ENCODE results near the gene SNX6.
"Not testable (repeated sequence)": the region's sequence is repeated elsewhere in the genome, so short reads cannot be mapped to it uniquely, and the experiment has no call there.

The SNX6 gene

DNA sequence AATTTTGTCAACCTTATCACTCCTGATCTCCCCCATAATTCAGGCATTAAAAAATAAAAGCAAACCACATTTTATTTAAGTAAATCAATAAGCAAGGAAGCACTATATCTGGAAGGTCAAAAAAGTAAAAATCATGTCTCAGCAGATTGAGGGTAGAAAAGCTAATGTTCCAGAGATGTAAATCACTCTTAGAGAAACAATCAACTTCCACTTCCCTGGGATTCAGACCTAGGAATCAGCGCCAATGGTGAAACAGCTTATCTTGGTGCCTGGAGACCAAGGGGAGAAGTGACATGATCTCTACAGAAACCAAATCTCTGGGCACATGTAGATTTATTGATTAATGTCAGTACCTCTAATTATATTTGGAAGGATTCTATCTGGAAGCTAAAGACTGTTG lies 10.9 kb upstream of the SNX6 start:
- H3K4me2 ChIP-seq (ENCODE audit: low read length): no peak overlapping the region

GRCh38 chr14:34634360-34634771 lies 4.4 kb upstream of the SNX6 start:
- not testable (repeated sequence) for H2AFZ ChIP-seq (ENCODE audit: low read length); H3K27ac ChIP-seq (ENCODE audit: low read depth, low read length, poor library complexity, severe bottlenecking); H3K4me2 ChIP-seq (ENCODE audit: low read length)

More for the DNA sequence above, 10.9 kb upstream of the SNX6 start:
- H3K27ac ChIP-seq (ENCODE audit: low read depth, low read length, poor library complexity, severe bottlenecking): no peak overlapping the region
- no peaks in the 10 kb centered on the region for H3K9me2 ChIP-seq (ENCODE audit: low read depth, low read length)
- H3K79me2 ChIP-seq (ENCODE audit: insufficient read depth, low read length): no peaks in the 10 kb centered on the region
- no peak overlapping the region for H3K4me3 ChIP-seq (ENCODE audit: low read depth, low read length, poor library complexity, severe bottlenecking)
- H3K36me3 ChIP-seq (ENCODE audit: insufficient read depth, low read length): no peaks in the 10 kb centered on the region
- H4K20me1 ChIP-seq (ENCODE audit: insufficient read depth, low read length): no peaks in the 10 kb centered on the region
- H3F3A ChIP-seq (ENCODE audit: insufficient read depth, low read length): no peaks in the 10 kb centered on the region
- no peaks in the 10 kb centered on the region for H3K9me3 ChIP-seq (ENCODE audit: low read length)
- no peak overlapping the region for H2AFZ ChIP-seq (ENCODE audit: low read length)
- H3K27me3 ChIP-seq (ENCODE audit: insufficient read depth, low read length): no peaks in the 10 kb centered on the region
- no peaks in the 10 kb centered on the region for H3K4me1 ChIP-seq (ENCODE audit: insufficient read depth, low read length, severe bottlenecking)
- H3K9ac ChIP-seq (ENCODE audit: low read length): no peak overlapping the region
- no peak for TF ChIP-seq CTCF (IDR thresholded peaks at IDR 0.05; ENCODE audit: low read length)
- TF ChIP-seq EZH2 (IDR thresholded peaks at IDR 0.05; ENCODE audit: borderline replicate concordance, low read length): no peak

DNA sequence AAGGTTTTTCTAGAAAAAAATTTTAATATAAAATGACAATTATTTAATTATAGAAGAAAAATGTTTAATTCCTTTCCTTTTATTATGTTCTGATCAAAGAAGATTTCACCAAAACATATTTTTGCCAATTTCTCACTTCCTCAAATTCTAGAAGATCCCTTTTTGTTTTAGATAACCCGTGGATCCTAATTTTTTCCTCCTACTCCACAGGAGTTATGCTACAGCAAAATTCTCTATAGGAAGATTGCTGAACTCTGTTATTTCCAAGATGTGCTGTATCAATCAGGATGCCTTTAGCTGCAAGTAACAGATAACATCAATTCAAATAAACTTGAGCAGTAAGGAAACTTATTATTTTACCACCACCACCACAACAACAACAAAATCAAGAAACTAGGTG lies 3.8 kb upstream of the SNX6 start:
- Histone ChIP-seq H3K4me2 (ENCODE audit: low read length) (no peak overlapping the region), H3F3A (ENCODE audit: insufficient read depth, low read length) (no peaks in the 10 kb centered on the region), H3K36me3 (ENCODE audit: insufficient read depth, low read length) (no peaks in the 10 kb centered on the region), H3K9ac (ENCODE audit: low read length) (no peak overlapping the region), H4K20me1 (ENCODE audit: insufficient read depth, low read length) (no peaks in the 10 kb centered on the region), H3K27me3 (ENCODE audit: insufficient read depth, low read length) (no peaks in the 10 kb centered on the region), H3K4me3 (ENCODE audit: low read depth, low read length, poor library complexity, severe bottlenecking) (no peak overlapping the region), H3K79me2 (ENCODE audit: insufficient read depth, low read length) (peaks cover 9% of the 10 kb centered on the region), H3K9me3 (ENCODE audit: low read length) (no peaks in the 10 kb centered on the region), H3K27ac (ENCODE audit: low read depth, low read length, poor library complexity, severe bottlenecking) (no peak overlapping the region), H3K4me1 (ENCODE audit: insufficient read depth, low read length, severe bottlenecking) (peaks cover 10% of the 10 kb centered on the region), H3K9me2 (ENCODE audit: low read depth, low read length) (no peaks in the 10 kb centered on the region), H2AFZ (ENCODE audit: low read length) (no peak overlapping the region)
- TF ChIP-seq EZH2 (IDR thresholded peaks at IDR 0.05; ENCODE audit: borderline replicate concordance, low read length) (no peak), CTCF (IDR thresholded peaks at IDR 0.05; ENCODE audit: low read length) (no peak)

More at GRCh38 chr14:34634360-34634771, 4.4 kb upstream of the SNX6 start:
- H3K4me3 ChIP-seq (ENCODE audit: low read depth, low read length, poor library complexity, severe bottlenecking); H3F3A ChIP-seq (ENCODE audit: insufficient read depth, low read length); H3K9me2 ChIP-seq (ENCODE audit: low read depth, low read length); H3K27me3 ChIP-seq (ENCODE audit: insufficient read depth, low read length); H3K4me1 ChIP-seq (ENCODE audit: insufficient read depth, low read length, severe bottlenecking); H3K79me2 ChIP-seq (ENCODE audit: insufficient read depth, low read length); H3K9ac ChIP-seq (ENCODE audit: low read length); H3K9me3 ChIP-seq (ENCODE audit: low read length); H4K20me1 ChIP-seq (ENCODE audit: insufficient read depth, low read length); H3K36me3 ChIP-seq (ENCODE audit: insufficient read depth, low read length): not testable (repeated sequence)

DNA sequence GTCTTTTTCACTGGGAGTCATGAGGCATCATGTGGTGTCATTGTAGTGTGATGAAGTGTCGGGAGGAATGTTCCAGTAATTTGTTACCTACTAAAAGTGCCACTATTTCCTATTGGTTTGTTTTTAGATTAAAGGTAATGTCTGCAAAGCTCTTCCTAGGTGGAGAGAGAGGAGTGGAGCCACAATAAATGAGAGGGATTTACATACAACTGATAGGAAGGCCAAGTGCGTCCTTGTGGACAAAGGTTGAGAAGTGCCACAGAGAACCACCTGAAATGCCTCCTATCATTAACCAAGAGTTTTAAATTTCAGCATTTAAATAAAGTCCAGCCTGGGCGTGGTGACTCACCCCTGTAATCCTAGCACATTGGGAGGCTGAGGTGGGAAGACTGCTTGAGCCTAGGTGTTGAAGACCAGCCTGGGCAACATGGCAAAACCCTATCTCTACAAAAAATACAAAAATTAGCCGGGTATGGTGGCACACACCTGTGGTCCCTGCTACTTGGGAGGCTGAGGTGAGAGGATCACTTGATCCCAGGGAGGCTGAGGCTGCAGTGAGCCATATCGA lies 2.5 kb upstream of the SNX6 start:
- no peaks in the 10 kb centered on the region for H3K36me3 ChIP-seq (ENCODE audit: insufficient read depth, low read length)
- no peak overlapping the region for H2AFZ ChIP-seq (ENCODE audit: low read length)
- H3F3A ChIP-seq (ENCODE audit: insufficient read depth, low read length): no peaks in the 10 kb centered on the region
- H3K79me2 ChIP-seq (ENCODE audit: insufficient read depth, low read length): peaks cover 14% of the 10 kb centered on the region
- H3K4me1 ChIP-seq (ENCODE audit: insufficient read depth, low read length, severe bottlenecking): peaks cover 15% of the 10 kb centered on the region
- no peaks in the 10 kb centered on the region for H3K9me2 ChIP-seq (ENCODE audit: low read depth, low read length)
- TF ChIP-seq CTCF (IDR thresholded peaks at IDR 0.05; ENCODE audit: low read length): no peak
- no peak for TF ChIP-seq EZH2 (IDR thresholded peaks at IDR 0.05; ENCODE audit: borderline replicate concordance, low read length)
- H3K9ac ChIP-seq (ENCODE audit: low read length): no peak overlapping the region
- no peak overlapping the region for H3K4me2 ChIP-seq (ENCODE audit: low read length)
- H4K20me1 ChIP-seq (ENCODE audit: insufficient read depth, low read length): no peaks in the 10 kb centered on the region
- no peaks in the 10 kb centered on the region for H3K9me3 ChIP-seq (ENCODE audit: low read length)
- no peak overlapping the region for H3K27ac ChIP-seq (ENCODE audit: low read depth, low read length, poor library complexity, severe bottlenecking)
- no peaks in the 10 kb centered on the region for H3K27me3 ChIP-seq (ENCODE audit: insufficient read depth, low read length)
- H3K4me3 ChIP-seq (ENCODE audit: low read depth, low read length, poor library complexity, severe bottlenecking): no peak overlapping the region

All from OCI-LY1 (cell line).